Pancreas (tissue), 10 donors: ENCODE results near the gene PCSK6. TPM values are rescaled to one million over a fixed set of nuclear protein-coding genes. Genes with fewer than 3 reads are reported as not detected.
A peak's percentile ranks its signal among the peaks of the same experiment; 100 is the strongest.

Experiments used
- ATAC-seq, 4 donors: fragments of 200-7000 bp; cut with Tn5 transposase; one replicate each; pipeline versions ENCODE4 v1.8.0 to v1.9.1; 2020; ENCODE audit warnings: mild to moderate bottlenecking in 4 of 4, moderate library complexity in 4 of 4
- DNase-seq, 6 donors: peaks; one replicate each; pipeline ENCODE4 v3.0.0-alpha.2; 2020
- FAIRE-seq: peaks from 2 replicates; lab custom pipeline; 2012; peaks lifted over from hg19 to GRCh38; lab: Jason Lieb, UNC
- H3K27ac ChIP-seq, 4 donors: fragments of 200-600 bp; sonication (generic); 1 replicate in 3 of 4; 2 replicates in 1 of 4; pipeline versions ENCODE4 v1.5.0 to v1.8.0; 2020
- H3K27me3 ChIP-seq, 4 donors: fragments of 200-600 bp; one replicate each; pipeline ENCODE4 v1.8.0; 2021
- H3K36me3 ChIP-seq, 3 donors: fragments of 200-600 bp; sonication (generic) in 1 of 3; one replicate each; pipeline versions ENCODE4 v1.5.0 to v1.8.0; 2020 to 2021
- H3K4me1 ChIP-seq, 3 donors: fragments of 200-600 bp; one replicate each; pipeline ENCODE4 v1.8.0; 2021
- H3K4me3 ChIP-seq, 4 donors: fragments of 200-600 bp; sonication (generic) in 2 of 4; one replicate each; pipeline versions ENCODE4 v1.5.0 to v1.8.0; 2020 to 2021
- H3K9me3 ChIP-seq, 4 donors: fragments of 200-600 bp; one replicate each; pipeline ENCODE4 v1.8.0; 2021
- WGBS, 2 donors: extraction: QIAGEN DNeasy Blood & Tissue Kit; methylation state at CpG; one replicate each; pipeline ENCODE4 v1.1.7; 2013; 5-methylcytosine and 5-hydroxymethylcytosine counted together
- intact Hi-C, 3 donors: fragments of 100-400 bp; cut with DNase I; formaldehyde crosslinking; loops; one replicate each; pipeline versions ENCODE4 v1.11.1 to v1.14.2; 2022
- polyA plus RNA-seq, 2 donors: library from polyadenylated mRNA; stranded (reverse); fragments of 200-250 nt; gene quantifications; one replicate each; pipeline ENCODE4 v1.2.3, GENCODE V29; 2013
- total RNA-seq, 6 donors: library from RNA; stranded (reverse); fragmentation: NEBNext Ultra II Directional in 4 of 6; extraction: Animal tissue kit (Norgen Biotek cat#: 25700) in 4 of 6; gene quantifications; one replicate each; pipeline versions ENCODE4 v1.2.1 to v1.2.4, GENCODE V29; 2021 to 2023
- TF ChIP-seq, protein P1 (sequence below), 4 donors: fragments of 200-600 bp; sonication (generic) in 3 of 4; IDR thresholded peaks; one replicate each; pipeline versions ENCODE4 v1.5.0 to v1.8.0; 2021; ENCODE audit warnings: antibody characterized with exemption in 4 of 4
- donor health status: healthy with polysubstance abuse.
- donor health status: DM: no; HTN: no; CAD: no; lungs with moderate emphysema.
- donor health status: DM: no; HTN: no; CAD: no.
- donor health status: control.
- donor health status: control.
- donor health status: Bipolar disorder and iron deficiency.
- donor health status: DM: yes; HTN: yes; CAD: no.
- donor health status: DM: no; HTN: no; CAD: no.
- donor health status: DM: no; HTN: no; CAD: no.
- donor health status: DM: yes; HTN: yes; CAD: no.

The PCSK6 gene
- total and polyA plus RNA-seq, 8 donors, result 0.87 to 4.5 (median 3.0) TPM

DNA sequence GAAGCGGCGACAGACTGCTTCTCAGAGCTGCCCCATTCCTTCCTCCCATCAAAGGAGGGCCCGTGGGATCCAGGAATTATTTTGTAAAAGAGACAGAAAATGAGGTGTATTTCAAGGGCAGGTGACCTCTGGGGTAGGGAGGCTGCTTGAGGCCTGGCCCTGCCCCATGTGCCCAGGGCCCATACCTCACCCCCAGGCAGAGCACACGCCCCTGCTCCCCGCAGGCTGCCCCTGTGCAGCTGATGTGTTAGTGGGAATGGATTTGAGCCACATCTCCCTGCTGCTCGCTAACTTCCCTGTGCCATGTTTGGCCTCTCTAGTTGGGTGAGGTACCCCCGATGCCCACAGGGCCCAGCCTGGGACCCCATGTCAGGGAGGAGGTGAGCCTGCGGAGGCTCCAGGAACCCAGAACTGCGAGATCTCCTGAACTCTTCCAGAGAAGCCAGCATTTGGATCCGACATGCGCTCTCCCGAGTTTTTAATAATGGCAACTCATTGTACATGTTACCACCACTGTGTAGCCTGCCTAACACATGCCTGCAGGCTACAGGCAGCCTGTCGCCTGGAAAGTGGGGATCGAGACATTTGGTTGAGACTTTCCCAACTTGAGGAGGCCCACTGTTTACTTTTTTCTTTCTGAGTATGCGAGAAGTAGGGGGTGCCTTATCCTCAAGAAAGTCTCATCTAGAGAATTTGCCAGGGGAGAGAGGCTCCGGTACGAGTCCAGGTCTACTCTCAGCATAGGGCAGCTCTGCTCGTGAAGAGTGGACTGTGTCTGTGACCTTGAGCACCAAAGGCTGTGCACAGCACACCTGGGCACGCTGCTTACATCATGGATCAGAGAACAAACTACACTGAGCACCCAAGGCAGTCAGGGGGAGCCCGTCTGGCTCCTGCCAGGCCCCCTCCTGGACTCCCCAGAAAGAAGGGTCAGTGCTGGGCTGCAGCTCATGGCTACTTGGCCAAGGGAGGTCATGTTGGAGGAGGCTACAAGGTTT, 36.1 kb downstream of the PCSK6 start:
- FAIRE-seq, result no peak
- 81 to 82% methylated on average over 20 of the region's 20 CpGs for WGBS, 2 donors
- H3K9me3 ChIP-seq, result no peaks in the 10 kb centered on the region
- ATAC-seq, result peak; percentile 58 to 87 (median 82)
- TF ChIP-seq, protein P1, sequence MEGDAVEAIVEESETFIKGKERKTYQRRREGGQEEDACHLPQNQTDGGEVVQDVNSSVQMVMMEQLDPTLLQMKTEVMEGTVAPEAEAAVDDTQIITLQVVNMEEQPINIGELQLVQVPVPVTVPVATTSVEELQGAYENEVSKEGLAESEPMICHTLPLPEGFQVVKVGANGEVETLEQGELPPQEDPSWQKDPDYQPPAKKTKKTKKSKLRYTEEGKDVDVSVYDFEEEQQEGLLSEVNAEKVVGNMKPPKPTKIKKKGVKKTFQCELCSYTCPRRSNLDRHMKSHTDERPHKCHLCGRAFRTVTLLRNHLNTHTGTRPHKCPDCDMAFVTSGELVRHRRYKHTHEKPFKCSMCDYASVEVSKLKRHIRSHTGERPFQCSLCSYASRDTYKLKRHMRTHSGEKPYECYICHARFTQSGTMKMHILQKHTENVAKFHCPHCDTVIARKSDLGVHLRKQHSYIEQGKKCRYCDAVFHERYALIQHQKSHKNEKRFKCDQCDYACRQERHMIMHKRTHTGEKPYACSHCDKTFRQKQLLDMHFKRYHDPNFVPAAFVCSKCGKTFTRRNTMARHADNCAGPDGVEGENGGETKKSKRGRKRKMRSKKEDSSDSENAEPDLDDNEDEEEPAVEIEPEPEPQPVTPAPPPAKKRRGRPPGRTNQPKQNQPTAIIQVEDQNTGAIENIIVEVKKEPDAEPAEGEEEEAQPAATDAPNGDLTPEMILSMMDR (IDR thresholded peaks at IDR 0.05), result no peak
- H3K4me1 ChIP-seq, result peaks cover 0 to 9% (median 0%) of the 10 kb centered on the region in 3 donors
- no peak overlapping the region for H3K4me3 ChIP-seq
- peak in 1 of 6 donors; percentile 32 for DNase-seq
- H3K27me3 ChIP-seq, result no peaks in the 10 kb centered on the region
- H3K36me3 ChIP-seq, result no peaks in the 10 kb centered on the region
- H3K27ac ChIP-seq, result no peak overlapping the region
- intact Hi-C loops, result no loop called here

DNA sequence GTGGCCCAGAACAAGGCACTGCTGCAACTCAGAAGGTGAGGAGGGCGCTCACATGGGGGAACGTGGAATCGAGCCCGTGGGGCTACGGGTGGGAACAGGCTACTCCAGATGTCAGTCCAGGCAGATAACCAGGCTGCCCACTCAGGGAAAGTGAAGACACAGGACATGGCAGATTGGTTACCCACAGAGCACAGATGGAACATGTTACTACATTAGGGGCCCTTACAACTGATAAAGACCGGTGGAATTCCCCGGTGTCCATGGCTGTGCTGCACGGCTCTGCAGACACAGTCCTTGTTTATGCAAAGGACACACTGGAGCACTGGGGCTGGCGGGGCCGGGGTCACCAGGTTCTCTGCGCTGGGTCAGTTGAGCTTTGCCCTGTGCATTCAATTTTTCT, 36.9 kb downstream of the PCSK6 start:
- WGBS, 2 donors, result 86 to 91% methylated on average over 11 of the region's 11 CpGs
- intact Hi-C loops, result no loop called here
- Histone ChIP-seq H3K9me3 (no peaks in the 10 kb centered on the region), H3K4me1 (peaks cover 0 to 9% (median 0%) of the 10 kb centered on the region in 3 donors), H3K4me3 (no peak overlapping the region), H3K27ac (no peak overlapping the region), H3K27me3 (no peaks in the 10 kb centered on the region), H3K36me3 (no peaks in the 10 kb centered on the region)
- DNase-seq, result no peak
- ATAC-seq, result no peak
- no peak for FAIRE-seq
- TF ChIP-seq, protein P1 (IDR thresholded peaks at IDR 0.05), result no peak

DNA sequence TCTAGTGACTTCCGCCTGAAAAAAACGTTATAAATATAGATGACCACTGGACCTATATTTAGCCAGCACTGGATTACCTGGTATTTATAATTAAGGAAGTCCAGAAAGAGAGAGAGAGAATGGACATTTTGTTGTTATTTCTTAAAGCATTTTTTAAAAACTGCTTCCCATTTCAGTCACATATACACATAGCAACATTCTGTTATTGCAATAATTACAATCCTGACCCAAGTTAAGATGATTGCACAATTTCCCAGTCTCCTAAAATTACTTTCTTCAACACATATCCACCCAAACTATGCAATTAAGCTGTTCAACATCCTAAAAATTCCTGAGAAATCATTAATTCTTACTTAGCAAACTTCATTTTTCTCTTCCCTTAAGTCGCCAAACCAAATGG, 37.7 kb downstream of the PCSK6 start:
- ATAC-seq (no peak), FAIRE-seq (no peak), DNase-seq (no peak)
- Histone ChIP-seq H3K9me3 (no peaks in the 10 kb centered on the region), H3K27me3 (no peaks in the 10 kb centered on the region), H3K27ac (no peak overlapping the region), H3K36me3 (no peaks in the 10 kb centered on the region), H3K4me1 (peaks cover 0 to 9% (median 0%) of the 10 kb centered on the region in 3 donors), H3K4me3 (no peak overlapping the region)
- intact Hi-C loops, result no loop called here
- 58 to 65% methylated on average over 3 of the region's 3 CpGs for WGBS, 2 donors
- TF ChIP-seq, protein P1 (IDR thresholded peaks at IDR 0.05), result no peak

DNA sequence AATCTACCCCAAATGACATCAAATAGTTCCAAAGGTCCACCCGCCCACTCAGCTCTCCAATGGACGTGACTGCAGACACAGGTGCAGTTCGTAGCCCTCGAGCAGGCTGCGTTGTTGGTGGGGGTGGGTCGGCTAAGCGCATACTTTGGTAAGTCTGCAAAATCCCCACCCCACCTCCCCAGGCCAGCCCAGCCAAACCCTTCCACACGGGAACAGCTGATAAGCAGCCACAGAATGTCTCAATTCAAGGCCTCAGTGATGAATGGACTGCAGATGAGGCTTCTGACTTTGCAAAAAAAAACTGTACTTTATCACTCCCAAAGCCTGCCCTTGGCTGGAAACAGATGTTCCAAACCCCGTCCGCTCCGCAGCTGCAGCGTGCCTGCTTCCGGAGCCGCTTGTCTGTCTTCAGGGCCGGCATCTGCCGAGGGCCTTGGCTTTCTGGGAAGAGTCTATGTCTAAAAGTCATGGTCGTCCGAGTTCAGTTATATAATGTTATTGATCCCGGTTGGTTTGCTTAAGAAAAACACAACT, 38.2 kb downstream of the PCSK6 start:
- ATAC-seq (peak in 3 of 4 donors; percentile 42 to 56 (median 43)), DNase-seq (no peak), FAIRE-seq (no peak)
- WGBS, 2 donors, result 33 to 41% methylated on average over 19 of the region's 19 CpGs
- intact Hi-C loops, result no loop called here
- TF ChIP-seq, protein P1 (IDR thresholded peaks at IDR 0.05), result no peak
- H3K4me3 ChIP-seq, result no peak overlapping the region
- H3K27me3 ChIP-seq, result no peaks in the 10 kb centered on the region
- no peaks in the 10 kb centered on the region for H3K9me3 ChIP-seq
- no peak overlapping the region for H3K27ac ChIP-seq
- H3K36me3 ChIP-seq, result no peaks in the 10 kb centered on the region
- H3K4me1 ChIP-seq, result peaks cover 0 to 9% (median 0%) of the 10 kb centered on the region in 3 donors
